EH (cell line): ENCODE results near the gene MRPL11.
A peak's percentile ranks its signal among the peaks of the same experiment; 100 is the strongest.

Experiments used
- DNase-seq: peaks from one replicate; pipeline ENCODE4 v3.0.0-alpha.2; 2015; ENCODE audit warnings: low read depth

The MRPL11 gene

GRCh38 chr11:66438504-66439466 lies at the start of gene MRPL11:
MRPL11 (minus strand) TSS chr11:66438848; CDS start chr11:66438754, 94 bp downstream.
- peak; percentile 93 for DNase-seq

DNA sequence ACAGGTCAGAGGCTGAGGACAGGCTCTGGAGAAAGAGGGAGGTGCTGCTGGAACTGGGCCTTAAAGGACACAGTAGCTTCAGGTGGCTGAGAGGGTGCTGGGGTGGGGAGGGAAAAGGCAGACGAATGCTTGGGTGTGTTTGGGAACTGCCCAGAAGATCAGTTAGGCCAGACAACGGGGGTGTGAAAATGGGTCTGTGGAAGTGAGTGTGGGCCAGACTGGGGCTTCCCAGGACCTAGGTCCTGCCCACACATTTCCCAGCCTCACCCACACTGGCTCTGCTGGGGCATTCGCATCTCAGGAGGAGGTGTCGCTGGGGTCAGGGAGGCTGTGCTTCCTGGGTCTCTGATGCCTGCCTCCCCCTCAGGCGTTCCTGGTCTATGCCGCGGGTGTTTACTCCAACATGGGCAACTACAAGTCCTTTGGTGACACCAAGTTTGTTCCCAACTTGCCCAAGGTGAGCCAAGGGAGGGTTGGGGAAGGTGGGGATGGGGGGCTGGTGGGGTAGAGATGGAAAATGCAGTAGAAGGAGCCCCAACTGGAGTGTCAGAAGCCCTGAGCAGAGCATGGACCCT lies 46.2 kb upstream of the MRPL11 start:
- DNase-seq, result no peak

DNA sequence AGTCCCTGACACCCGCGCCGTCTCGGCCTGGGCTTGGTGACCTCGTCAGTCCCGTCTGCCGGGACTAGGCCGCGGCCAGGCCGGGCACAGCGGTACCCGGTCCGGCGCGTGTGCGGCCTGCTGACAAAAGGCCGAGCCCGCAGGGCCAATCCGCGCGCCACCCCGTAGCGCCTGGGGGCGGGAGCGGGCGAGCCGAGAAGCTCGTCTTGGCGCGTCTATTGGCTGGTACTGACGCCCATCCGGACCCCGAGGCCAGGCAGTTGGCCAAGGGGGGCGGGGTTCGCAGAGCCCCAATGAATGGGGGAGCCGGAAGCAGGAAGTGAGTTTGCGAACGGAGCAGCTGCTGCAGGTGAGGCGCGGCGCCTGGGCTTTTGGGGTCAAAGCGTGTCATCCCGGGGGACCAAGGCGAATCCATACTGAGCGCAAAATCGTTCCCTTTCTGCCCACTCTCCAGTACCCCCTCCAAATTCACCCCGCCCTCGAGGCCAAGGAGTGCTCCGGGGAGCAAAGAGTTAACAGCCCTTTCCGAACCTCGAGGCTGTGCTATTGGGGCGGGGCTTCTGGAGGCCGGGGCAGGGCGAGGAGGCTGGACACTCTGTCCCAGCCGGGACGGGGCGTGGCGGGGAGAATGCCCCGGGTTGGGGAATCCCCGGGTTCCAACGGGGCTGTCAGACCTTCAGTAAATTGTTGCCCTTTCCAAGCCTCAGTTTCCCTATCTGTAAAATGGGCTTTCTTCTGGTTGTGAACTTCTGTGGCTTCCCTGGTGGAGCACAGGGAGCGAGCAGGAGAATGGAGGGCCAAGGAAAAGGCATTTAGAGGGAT lies 41.7 kb upstream of the MRPL11 start, which contains the start of gene DPP3:
DPP3 (plus strand) TSS at position 318 of the 822 bp plus-strand sequence. CDS start 1,767 bp downstream, outside the sequence.
- DNase-seq, result peak; percentile 96

GRCh38 chr11:66479394-66480116 lies 40.9 kb upstream of the MRPL11 start:
- DNase-seq, result peak; percentile 55

- peak; percentile 20 for DNase-seq
These were observed 40.2 kb upstream of the MRPL11 start for GRCh38 chr11:66478729-66479393.

DNA sequence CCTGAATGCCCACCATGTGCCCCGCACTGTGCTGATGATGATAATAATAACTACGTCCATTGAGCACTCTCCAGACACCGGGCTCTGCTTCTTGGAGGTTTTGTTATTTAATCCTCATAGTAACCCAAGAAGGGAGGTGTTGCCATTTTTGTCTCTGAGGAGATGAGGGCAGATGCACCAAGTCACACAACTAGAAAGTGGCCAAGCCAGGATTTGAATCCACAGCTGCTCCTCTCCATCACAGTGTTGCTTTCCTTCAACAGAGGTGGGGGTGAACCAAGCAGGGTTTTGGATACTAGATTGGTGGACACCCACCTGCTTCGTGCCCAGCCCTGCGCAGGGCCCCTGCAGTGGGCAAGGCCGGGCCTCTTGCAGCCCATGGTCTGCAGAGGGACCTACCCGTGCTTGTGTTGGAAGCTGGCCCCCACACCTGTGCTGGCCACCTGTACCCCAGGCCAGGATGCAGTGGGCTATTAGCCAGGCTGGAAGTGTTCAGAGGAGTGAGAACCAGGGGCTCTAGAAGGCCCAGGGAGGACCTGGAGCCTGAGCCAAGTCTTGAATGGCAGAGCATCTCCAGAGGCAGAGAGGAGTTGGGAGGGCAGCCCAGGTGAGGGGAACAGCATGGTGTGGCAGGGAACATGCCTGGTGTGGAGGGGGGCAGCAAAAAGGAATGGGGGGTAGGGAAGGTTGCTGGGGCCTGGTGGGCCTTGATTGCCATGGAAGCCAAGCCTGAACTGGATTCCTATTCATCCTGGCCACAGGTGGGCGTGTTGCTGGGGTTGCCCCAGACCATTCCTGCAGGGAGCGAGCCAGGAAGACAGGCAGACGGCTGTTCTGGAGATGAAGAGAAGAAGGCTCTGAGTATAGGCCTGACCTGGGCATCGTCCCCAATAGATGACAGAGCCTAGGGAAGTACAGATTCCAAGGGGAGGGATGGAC lies 38.9 kb upstream of the MRPL11 start:
- DNase-seq, result no peak

DNA sequence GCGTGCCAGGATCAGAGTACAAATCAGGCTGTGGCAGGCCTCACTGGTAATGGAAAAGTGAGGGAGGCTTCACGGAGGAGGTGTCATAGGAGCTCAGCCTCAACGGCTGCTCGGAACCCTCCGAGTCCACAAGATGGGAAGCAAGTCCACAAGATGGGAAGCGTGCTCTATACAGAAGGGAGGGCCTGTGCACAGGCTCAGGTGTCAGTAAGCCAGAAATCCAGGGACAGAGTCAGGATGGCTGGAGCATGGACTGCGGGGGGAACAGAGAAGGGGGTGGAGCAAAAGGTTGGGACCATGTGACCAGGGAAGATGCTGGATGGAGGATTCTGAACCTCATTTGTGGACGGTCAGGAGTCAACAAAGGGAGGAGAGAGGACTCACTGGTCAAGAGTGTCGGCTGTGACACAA lies 38.2 kb upstream of the MRPL11 start:
- DNase-seq, result no peak

GRCh38 chr11:66476173-66476840 lies 37.7 kb upstream of the MRPL11 start:
- no peak for DNase-seq

DNA sequence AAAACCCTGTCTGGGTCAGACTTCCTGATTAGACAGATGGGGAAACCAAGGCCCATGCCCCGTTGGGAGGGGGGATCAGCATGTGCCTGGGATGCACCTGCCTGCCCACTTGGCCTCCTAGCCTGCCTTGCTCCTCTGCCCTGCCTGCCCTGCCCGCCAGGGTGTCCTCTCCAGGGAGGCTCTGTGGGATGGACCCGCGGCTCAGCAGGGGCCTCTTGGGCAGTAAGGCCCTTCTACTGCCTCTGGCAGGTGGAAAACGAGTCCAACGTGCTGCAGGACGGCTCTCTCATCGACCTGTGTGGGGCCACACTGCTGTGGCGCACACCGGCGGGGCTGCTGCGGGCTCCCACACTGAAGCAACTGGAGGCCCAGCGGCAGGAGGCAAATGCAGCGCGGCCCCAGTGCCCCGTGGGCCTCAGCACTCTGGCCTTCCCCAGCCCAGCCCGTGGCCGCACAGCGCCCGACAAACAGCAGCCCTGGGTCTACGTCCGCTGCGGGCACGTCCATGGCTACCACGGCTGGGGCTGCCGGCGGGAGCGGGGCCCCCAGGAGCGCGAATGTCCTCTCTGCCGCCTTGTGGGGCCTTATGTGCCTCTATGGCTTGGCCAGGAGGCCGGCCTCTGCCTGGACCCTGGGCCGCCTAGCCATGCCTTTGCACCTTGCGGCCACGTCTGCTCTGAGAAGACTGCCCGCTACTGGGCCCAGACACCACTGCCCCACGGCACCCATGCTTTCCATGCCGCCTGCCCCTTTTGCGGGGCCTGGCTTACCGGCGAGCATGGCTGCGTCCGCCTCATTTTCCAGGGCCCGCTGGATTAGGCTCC lies 36.9 kb upstream of the MRPL11 start:
- no peak for DNase-seq

DNA sequence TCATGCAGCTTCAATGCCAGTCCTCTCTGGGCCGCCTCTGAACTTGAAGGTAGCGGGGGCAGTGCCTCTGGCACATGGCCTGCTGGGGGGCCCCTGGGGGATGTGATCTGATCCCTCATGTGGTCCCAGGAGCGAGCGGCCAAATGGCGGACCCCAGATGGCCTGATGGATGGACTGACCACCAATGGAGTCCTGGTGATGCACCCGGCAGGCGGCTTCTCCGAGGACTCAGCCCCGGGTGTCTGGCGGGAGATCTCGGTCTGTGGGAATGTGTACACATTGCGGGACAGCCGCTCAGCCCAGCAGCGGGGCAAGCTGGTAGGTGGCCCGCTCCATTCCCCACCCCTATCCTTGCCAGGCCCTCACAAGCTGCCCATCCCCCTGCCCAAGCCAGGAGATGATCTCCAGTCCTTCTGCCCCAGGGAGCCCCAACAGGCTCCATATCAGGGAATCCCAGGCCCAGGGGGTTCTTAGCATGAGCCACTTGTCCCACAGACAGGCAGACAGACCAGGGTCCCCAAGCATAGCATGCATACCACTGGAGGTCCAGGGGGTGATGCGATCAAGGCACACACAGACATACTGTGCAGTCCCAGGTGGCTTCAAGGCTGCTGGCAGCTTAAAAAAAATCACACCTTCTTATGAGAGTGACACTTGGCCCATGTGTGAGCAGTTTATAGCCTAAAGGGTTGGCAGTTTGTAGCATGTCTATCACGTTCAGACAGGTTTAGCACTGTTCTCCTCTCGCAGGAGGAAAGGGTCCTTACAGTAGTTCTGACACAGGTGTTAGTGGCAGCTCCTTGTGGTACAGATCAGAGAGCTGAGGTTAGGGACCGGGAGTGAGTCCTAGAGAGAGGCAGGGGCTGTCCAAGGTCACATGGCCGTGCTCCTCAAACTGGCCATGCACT lies 35.2 kb upstream of the MRPL11 start:
- DNase-seq, result no peak

DNA sequence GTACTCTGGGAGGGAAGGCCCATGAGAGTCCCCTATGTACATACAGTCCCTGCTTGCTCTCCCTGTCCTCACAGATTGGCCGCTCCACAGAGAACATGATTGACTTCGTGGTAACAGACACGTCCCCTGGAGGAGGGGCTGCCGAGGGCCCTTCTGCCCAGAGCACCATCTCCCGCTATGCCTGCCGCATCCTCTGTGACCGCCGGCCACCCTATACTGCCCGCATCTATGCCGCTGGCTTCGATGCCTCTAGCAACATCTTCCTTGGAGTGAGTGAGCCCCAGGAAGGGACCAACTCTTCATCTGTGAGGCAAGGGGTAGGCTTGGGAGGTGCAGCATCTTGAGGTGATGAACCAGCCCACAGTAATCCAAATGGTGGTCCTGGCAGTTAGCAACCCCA lies 34.5 kb upstream of the MRPL11 start:
- DNase-seq, result no peak

DNA sequence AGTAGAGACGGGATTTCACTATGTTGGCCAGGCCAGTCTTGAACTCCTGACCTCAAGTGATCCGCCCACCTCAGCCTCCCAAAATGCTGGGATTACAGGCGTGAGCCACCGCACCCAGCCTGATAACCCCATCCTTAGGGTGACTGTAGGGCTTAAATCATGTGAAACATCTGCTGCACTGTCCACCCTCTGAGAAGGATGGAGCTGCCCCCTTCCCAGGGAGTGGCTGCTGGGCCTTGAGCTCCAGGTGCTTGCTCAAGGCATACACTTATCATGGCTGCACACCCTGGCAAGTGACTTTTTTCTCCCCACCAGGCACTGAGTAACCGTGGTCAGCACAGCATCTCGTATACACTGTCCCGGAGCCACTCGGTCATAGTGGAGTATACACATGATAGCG lies 33.4 kb upstream of the MRPL11 start:
- DNase-seq, result no peak

GRCh38 chr11:66471142-66471541 lies 32.5 kb upstream of the MRPL11 start:
- DNase-seq, result no peak

- peak; percentile 28 for DNase-seq
These were observed 31.4 kb upstream of the MRPL11 start for GRCh38 chr11:66470015-66470414.

GRCh38 chr11:66469441-66469840 lies 30.8 kb upstream of the MRPL11 start:
- DNase-seq, result no peak

GRCh38 chr11:66468691-66469090 lies 30.0 kb upstream of the MRPL11 start:
- DNase-seq, result no peak

DNA sequence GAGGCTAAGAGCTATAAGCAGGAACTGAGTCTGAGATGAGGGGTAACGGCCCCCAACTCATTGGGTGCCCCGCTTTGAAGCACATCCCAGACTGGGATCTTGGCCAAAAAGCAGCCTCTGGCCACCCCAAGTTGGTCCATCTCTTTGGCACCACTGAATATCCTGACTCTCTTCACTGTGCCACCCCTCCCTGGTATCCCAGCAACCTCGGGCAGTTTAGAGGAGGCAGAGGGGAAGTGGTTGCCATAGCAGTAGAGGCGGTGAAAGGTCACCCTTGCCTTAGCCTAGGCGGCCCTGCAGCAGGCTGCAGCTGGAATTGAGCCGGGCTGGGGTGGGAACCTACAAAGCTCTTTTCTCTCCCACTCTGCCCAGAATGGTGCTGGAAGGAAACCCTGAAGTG lies 29.1 kb upstream of the MRPL11 start:
- DNase-seq, result peak; percentile 29
